ENCODE data around the gene PM20D2.

The PM20D2 gene

GRCh38 chr6:89145091-89145955 is 532 bp upstream of the PM20D2 start:
- peak; percentile 51 for DNase-seq

GRCh38 chr6:89146718-89147700 is 1.2 kb downstream of the PM20D2 start:
- DNase-seq = peak; percentile 11

- no peak for DNase-seq
Measured at GRCh38 chr6:89148016-89148750, 2.3 kb downstream of the PM20D2 start.

GRCh38 chr6:89154131-89154530 is 8.3 kb downstream of the PM20D2 start:
- DNase-seq = no peak

- no peak for DNase-seq
Measured at GRCh38 chr6:89160331-89161092, 14.7 kb downstream of the PM20D2 start.

- no peak for DNase-seq
Measured at GRCh38 chr6:89161326-89162046, 15.6 kb downstream of the PM20D2 start.

- DNase-seq = no peak
Measured at GRCh38 chr6:89162047-89162371, 16.2 kb downstream of the PM20D2 start.

GRCh38 chr6:89172131-89172530 is 26.3 kb downstream of the PM20D2 start:
- DNase-seq = no peak

GRCh38 chr6:89173634-89174033 is 27.8 kb downstream of the PM20D2 start:
- DNase-seq = no peak

- no peak for DNase-seq
Measured at GRCh38 chr6:89180112-89180511, 34.3 kb downstream of the PM20D2 start.

- no peak for DNase-seq
Measured at GRCh38 chr6:89180971-89181370, 35.1 kb downstream of the PM20D2 start.

- no peak for DNase-seq
Measured at GRCh38 chr6:89183294-89183693, 37.4 kb downstream of the PM20D2 start.

GRCh38 chr6:89184344-89184743 is 38.5 kb downstream of the PM20D2 start:
- DNase-seq = no peak

- no peak for DNase-seq
Measured at GRCh38 chr6:89186762-89187161, 40.9 kb downstream of the PM20D2 start.

GRCh38 chr6:89187504-89187903 is 41.6 kb downstream of the PM20D2 start:
- DNase-seq = no peak

GRCh38 chr6:89190741-89191140 is 44.9 kb downstream of the PM20D2 start:
- no peak for DNase-seq

- no peak for DNase-seq
Measured at GRCh38 chr6:89194559-89194958, 48.7 kb downstream of the PM20D2 start.

- no peak for DNase-seq
Measured at GRCh38 chr6:89197141-89197540, 51.3 kb downstream of the PM20D2 start.

GRCh38 chr6:89198235-89198634 is 52.4 kb downstream of the PM20D2 start:
- no peak for DNase-seq

GRCh38 chr6:89199579-89199978 is 53.7 kb downstream of the PM20D2 start:
- DNase-seq = no peak

- no peak for DNase-seq
Measured at GRCh38 chr6:89200706-89201215, 54.9 kb downstream of the PM20D2 start.

All from CD4-positive, alpha-beta T cell treated with Interleukin-4 for 4 hours (primary cell).